HFF-Myc (cell line): ENCODE measurements around the gene RILPL1.
A peak's percentile ranks its signal among the peaks of the same experiment; 100 is the strongest.
"Not testable (repeated sequence)": the region's sequence is repeated elsewhere in the genome, so short reads cannot be mapped to it uniquely, and the experiment has no call there.

ENCODE experiments used
- DNase-seq: peaks from one replicate; pipeline ENCODE4 v3.0.0-alpha.2; 2011; ENCODE audit warnings: low read depth; ENCODE audit errors: extremely low read depth
- H3K4me3 ChIP-seq: replicated peaks from 2 replicates; pipeline ENCODE4 v1.5.1; 2011; ENCODE audit warnings: low read depth, mild to moderate bottlenecking, control low read depth, low read length
- TF ChIP-seq, protein P1 (sequence below): IDR thresholded peaks from 2 replicates; pipeline ENCODE4 v1.5.1; 2012; ENCODE audit warnings: mild to moderate bottlenecking, low read depth, low read length, control low read depth; ENCODE audit errors: missing control alignments

Gene RILPL1, protein sequence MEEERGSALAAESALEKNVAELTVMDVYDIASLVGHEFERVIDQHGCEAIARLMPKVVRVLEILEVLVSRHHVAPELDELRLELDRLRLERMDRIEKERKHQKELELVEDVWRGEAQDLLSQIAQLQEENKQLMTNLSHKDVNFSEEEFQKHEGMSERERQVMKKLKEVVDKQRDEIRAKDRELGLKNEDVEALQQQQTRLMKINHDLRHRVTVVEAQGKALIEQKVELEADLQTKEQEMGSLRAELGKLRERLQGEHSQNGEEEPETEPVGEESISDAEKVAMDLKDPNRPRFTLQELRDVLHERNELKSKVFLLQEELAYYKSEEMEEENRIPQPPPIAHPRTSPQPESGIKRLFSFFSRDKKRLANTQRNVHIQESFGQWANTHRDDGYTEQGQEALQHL

DNA sequence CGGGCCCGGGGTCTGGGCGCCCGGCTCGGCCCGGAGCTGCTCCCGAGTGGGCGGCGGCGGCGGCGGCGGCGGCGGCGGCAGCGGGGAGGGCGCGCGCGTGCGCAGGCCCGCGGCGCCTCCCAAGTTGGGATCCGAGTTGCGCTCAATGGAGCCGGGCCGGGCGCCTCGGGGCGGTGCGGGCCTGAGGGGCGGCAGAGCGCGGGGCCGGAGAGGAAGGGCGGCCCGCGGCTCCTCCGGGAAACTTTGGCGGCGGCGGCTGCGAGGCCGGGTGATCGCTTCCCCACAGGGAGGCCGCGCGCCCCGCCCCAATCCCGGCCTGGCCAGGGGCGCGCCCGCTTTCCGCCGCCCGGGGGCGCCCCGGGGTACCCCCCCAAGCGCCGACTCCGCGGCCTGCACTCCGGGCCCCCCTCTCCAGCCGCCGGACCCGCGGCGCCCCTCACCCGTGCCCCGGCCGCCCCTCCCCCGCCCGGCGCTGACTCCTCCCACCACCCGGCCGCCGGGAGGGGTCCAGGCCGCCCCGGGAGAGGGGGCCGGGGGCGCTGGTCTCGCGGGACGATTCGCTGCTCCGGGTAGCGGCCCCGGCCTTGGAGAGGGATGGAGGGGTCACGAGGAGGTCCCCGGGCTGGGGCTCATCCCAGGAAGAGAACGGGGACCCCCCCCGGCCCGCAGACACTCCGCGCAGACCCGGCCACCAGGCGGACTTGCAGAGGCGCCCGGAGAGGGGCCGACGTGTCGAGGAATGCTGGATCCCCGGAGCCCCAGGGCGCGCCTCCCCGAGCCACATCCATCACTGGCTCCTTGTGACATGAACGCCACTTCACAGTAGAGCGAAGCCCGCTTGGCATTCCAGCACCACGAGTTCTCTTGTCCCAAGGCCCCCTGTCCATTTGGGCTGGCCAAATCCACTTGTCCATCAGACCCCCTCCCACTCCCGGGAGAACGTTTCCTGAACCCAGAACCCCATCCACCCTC lies at the start of gene RILPL1:
Gene RILPL1 (minus strand): TSS at position 48 of the 972 bp plus-strand sequence. CDS start 237 bp downstream, outside the sequence.
- TF ChIP-seq, protein P1, sequence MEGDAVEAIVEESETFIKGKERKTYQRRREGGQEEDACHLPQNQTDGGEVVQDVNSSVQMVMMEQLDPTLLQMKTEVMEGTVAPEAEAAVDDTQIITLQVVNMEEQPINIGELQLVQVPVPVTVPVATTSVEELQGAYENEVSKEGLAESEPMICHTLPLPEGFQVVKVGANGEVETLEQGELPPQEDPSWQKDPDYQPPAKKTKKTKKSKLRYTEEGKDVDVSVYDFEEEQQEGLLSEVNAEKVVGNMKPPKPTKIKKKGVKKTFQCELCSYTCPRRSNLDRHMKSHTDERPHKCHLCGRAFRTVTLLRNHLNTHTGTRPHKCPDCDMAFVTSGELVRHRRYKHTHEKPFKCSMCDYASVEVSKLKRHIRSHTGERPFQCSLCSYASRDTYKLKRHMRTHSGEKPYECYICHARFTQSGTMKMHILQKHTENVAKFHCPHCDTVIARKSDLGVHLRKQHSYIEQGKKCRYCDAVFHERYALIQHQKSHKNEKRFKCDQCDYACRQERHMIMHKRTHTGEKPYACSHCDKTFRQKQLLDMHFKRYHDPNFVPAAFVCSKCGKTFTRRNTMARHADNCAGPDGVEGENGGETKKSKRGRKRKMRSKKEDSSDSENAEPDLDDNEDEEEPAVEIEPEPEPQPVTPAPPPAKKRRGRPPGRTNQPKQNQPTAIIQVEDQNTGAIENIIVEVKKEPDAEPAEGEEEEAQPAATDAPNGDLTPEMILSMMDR = no peak
- H3K4me3 ChIP-seq = peak within 1 kb of the TSS; percentile 86
- DNase-seq = no peak

DNA sequence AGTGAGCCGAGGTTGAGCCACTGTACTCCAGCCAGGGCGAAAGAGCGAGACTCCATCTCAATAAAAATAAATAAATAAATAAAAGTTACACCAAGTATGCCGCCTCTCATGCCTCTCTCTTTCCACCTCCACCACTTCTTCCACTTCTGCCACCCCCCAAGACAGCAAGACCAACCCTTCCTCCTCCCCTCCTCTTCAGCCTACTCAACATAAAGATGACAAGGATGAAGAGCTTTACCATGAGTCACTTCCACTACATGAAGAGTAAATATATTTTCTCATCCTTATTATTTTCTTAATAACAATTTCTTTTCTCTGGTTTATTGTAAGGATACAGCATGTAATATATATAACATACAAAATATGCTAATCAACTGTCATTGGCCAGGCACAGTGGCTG lies 47.3 kb upstream of the RILPL1 start:
- no peak overlapping the region for H3K4me3 ChIP-seq
- TF ChIP-seq, protein P1 = no peak
- DNase-seq = no peak

DNA sequence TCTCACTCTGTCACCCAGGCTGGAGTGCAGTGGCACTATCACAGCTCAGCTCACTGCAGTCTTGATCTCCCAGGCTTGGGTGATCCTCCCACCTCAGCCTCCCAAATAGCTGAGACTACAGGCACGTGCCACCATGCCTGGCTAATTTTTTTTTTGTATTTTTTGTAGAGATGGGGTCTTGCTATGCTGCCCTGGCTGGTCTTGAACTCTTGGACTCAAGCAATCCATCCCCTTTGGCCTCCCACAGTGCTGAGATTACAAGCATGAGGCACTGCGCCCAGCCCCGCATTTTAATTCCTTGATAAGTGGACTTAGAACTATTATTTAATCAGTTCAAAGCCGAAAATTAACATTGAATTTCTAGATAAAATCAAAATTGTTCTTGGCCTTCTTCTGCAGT lies 45.3 kb upstream of the RILPL1 start:
- DNase-seq = not testable (repeated sequence)

DNA sequence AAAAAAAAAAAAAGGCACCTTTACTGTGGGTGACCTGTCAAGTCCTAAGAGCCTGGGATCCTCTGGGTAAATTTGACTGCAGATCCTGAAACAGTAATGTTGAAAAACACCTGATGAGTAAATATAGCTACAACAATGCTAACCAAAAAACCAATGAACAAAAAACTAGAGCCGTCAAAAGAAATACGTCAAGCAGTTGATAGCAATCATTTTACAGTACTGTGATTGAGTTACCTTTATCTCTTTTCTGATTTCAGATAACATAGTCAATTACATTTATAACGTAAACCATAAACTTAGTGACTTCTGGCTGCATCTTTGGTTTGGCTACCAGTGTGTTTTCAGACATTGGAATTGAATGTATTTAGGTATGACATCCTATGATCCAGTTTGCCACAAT lies 44.7 kb upstream of the RILPL1 start:
- DNase-seq = no peak
- H3K4me3 ChIP-seq = no peak overlapping the region
- TF ChIP-seq, protein P1 = no peak

More for the DNA sequence above, 45.3 kb upstream of the RILPL1 start:
- H3K4me3 ChIP-seq = not testable (repeated sequence)

DNA sequence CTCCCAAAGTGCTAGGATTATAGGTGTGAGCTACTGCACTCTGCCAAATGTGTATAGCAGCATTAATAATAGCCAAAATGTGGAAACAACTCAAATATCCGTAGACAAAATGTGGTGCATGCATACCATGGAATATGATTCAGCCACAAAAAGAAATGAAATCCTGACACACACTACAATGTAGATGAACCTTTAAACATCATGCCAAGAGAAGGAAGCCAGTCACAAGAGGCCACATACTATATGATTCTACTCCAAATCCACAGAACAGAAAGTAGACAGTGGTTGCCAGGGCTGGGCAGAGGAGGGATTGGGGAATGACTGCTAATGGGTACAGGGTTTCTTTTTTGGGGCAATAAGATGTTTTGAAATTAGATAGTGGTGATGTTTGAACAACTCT lies 43.1 kb upstream of the RILPL1 start:
- no peak for DNase-seq
- H3K4me3 ChIP-seq = no peak overlapping the region
- TF ChIP-seq, protein P1 = no peak

DNA sequence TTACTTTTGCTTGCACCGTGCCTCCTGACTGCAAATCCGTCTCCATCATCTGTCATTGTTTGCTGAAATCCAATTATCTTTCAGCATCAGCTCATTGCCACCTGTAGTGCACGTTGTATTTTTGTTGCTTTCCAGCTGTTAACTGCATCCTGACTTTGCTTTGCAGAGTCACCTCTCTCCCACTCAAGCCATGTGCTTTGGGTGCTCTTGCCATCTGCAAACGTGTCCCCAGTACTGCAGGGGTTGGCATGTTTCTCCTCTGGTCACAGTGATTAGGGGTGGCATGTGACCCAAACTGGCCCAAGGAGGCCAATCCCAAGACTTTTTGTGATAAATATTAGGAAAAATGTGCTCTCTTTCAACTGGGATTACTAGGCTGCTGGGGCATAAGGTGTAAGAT lies 40.4 kb upstream of the RILPL1 start:
- TF ChIP-seq, protein P1 = no peak
- H3K4me3 ChIP-seq = no peak overlapping the region
- DNase-seq = no peak

DNA sequence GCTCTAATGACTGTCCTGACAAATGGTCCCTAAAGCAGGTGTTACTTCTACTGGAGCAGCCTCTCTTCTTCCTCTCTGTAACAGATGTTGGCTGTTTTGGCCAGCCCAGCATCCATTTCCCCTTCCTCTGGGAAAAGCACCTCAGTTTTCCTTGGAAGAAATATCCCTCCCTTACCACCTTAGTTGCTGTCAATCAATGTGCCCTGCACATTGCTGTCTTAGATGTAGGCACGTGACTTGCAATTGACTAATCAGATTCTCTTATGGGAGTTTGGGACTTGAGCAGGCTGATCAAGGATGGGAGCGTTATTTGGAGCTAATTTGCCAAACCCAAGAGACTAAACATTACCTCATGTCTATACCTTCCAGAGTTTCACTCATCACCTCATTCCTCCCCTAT lies 38.9 kb upstream of the RILPL1 start:
- DNase-seq = no peak
- TF ChIP-seq, protein P1 = no peak

More for the DNA sequence above, 38.9 kb upstream of the RILPL1 start:
- H3K4me3 ChIP-seq = no peak overlapping the region
